Heart right ventricle (tissue), 16 donors: ENCODE measurements around the gene DSP. TPM values are rescaled to one million over a fixed set of nuclear protein-coding genes. Genes with fewer than 3 reads are reported as not detected.

Experiments used
- ATAC-seq, 8 donors: fragments of 200-7000 bp; cut with Tn5 transposase; one replicate each; pipeline ENCODE4 v1.9.1; 2020; ENCODE audit warnings: mild to moderate bottlenecking in 8 of 8, moderate library complexity in 8 of 8, moderate number of reproducible peaks in 1 of 8
- DNase-seq, 2 donors: peaks; one replicate each; pipeline ENCODE4 v3.0.0-alpha.2; 2020
- H3K27ac ChIP-seq, 10 donors: fragments of 200-600 bp; sonication (generic) in 2 of 10; one replicate each; pipeline versions ENCODE4 v1.5.0 to v1.8.0; 2020 to 2022; ENCODE audit warnings: mild to moderate bottlenecking in 3 of 10
- H3K27me3 ChIP-seq, 7 donors: fragments of 200-600 bp; one replicate each; pipeline ENCODE4 v1.8.0; 2021 to 2022; ENCODE audit warnings: mild to moderate bottlenecking in 2 of 7
- H3K36me3 ChIP-seq, 9 donors: fragments of 200-600 bp; sonication (generic) in 1 of 9; one replicate each; pipeline versions ENCODE4 v1.5.0 to v1.8.0; 2020 to 2022; ENCODE audit warnings: mild to moderate bottlenecking in 2 of 9
- H3K4me1 ChIP-seq, 9 donors: fragments of 200-600 bp; sonication (generic) in 1 of 9; one replicate each; pipeline versions ENCODE4 v1.5.0 to v1.8.0; 2020 to 2022; ENCODE audit warnings: mild to moderate bottlenecking in 4 of 9
- H3K4me3 ChIP-seq, 10 donors: fragments of 200-600 bp; sonication (generic) in 2 of 10; one replicate each; pipeline versions ENCODE4 v1.5.0 to v1.8.0; 2020 to 2022; ENCODE audit warnings: mild to moderate bottlenecking in 7 of 10, moderate library complexity in 2 of 10
- H3K9me3 ChIP-seq, 11 donors: fragments of 200-600 bp in 10 of 11; sonication (generic) in 2 of 11; one replicate each; pipeline versions ENCODE4 v1.5.0 to v1.8.0; 2013 to 2022; ENCODE audit warnings: mild to moderate bottlenecking in 2 of 11, control low read depth in 1 of 11, moderate library complexity in 1 of 11
- WGBS, 2 donors: extraction: QIAGEN DNeasy Blood & Tissue Kit; methylation state at CpG; one replicate each; pipeline ENCODE4 v1.1.7; 2013; ENCODE audit warnings: inconsistent platforms in 1 of 2; 5-methylcytosine and 5-hydroxymethylcytosine counted together
- intact Hi-C, 10 donors: fragments of 100-400 bp; cut with DNase I; formaldehyde crosslinking; loops; one replicate each; pipeline versions ENCODE4 v1.11.1 to v1.14.2; 2022
- long read RNA-seq, 3 donors: library from polyadenylated mRNA; unstranded; transcript quantifications; one replicate each; pipeline ENCODE4 v2.0.0, GENCODE V29; 2020 to 2021
- polyA plus RNA-seq, 2 donors: library from polyadenylated mRNA; stranded (reverse); fragments of 200-250 nt; gene quantifications; one replicate each; pipeline ENCODE4 v1.2.3, GENCODE V29; 2013
- total RNA-seq, 10 donors: library from RNA; stranded (reverse); fragmentation: NEBNext Ultra II Directional in 3 of 10; extraction: Animal tissue kit (Norgen Biotek cat#: 25700) in 3 of 10; gene quantifications; one replicate each; pipeline versions ENCODE4 v1.2.1 to v1.2.4, GENCODE V29; 2021 to 2023
- TF ChIP-seq, protein P1 (sequence below), 9 donors: fragments of 200-600 bp; sonication (generic) in 2 of 9; IDR thresholded peaks; one replicate each; pipeline versions ENCODE4 v1.5.0 to v1.8.0; 2021 to 2022; ENCODE audit warnings: antibody characterized with exemption in 9 of 9, mild to moderate bottlenecking in 5 of 9, moderate library complexity in 1 of 9
- donor health status: Arrhythmogenic right ventricular cardiomyopathy.
- donor health status: ischemic (EF 13 %, LVEDD 7.1; RV severe dilation, severe dysfunction).
- donor health status: healthy with polysubstance abuse.
- donor health status: DM: no; HTN: yes; CAD: no.
- donor health status: DM: no; HTN: no; CAD: no.
- donor health status: ischemic (EF 25% LVEDD 6.9; RV normal size, moderate dysfunction).
- donor health status: ischemic (EF 25% LVEDD 5.7; RV mildly dilated, moderate dysfunction).
- donor health status: healthy.
- donor health status: DM: yes; HTN: yes; CAD: no.
- donor health status: Ischemic cardiomyopathy.
- donor health status: ischemic (EF 35%, LVEDD 5.7; RV mildly dilated, moderate dysfunction).
- donor health status: nonischemic (EF 11% LVEDD 7.7; RV severe dilation, severe dysfunction).
- donor health status: DM: yes; HTN: yes; CAD: no.
- donor health status: PGD.
- donor health status: ischemic (EF 29% LVEDD 5.4; RV normal size, mild dysfunction).
- donor health status: nonischemic (EF 23%, LVEDD 6.1; RV moderate dilation, normal function).

The DSP gene, protein sequence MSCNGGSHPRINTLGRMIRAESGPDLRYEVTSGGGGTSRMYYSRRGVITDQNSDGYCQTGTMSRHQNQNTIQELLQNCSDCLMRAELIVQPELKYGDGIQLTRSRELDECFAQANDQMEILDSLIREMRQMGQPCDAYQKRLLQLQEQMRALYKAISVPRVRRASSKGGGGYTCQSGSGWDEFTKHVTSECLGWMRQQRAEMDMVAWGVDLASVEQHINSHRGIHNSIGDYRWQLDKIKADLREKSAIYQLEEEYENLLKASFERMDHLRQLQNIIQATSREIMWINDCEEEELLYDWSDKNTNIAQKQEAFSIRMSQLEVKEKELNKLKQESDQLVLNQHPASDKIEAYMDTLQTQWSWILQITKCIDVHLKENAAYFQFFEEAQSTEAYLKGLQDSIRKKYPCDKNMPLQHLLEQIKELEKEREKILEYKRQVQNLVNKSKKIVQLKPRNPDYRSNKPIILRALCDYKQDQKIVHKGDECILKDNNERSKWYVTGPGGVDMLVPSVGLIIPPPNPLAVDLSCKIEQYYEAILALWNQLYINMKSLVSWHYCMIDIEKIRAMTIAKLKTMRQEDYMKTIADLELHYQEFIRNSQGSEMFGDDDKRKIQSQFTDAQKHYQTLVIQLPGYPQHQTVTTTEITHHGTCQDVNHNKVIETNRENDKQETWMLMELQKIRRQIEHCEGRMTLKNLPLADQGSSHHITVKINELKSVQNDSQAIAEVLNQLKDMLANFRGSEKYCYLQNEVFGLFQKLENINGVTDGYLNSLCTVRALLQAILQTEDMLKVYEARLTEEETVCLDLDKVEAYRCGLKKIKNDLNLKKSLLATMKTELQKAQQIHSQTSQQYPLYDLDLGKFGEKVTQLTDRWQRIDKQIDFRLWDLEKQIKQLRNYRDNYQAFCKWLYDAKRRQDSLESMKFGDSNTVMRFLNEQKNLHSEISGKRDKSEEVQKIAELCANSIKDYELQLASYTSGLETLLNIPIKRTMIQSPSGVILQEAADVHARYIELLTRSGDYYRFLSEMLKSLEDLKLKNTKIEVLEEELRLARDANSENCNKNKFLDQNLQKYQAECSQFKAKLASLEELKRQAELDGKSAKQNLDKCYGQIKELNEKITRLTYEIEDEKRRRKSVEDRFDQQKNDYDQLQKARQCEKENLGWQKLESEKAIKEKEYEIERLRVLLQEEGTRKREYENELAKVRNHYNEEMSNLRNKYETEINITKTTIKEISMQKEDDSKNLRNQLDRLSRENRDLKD (N-terminal part only)
- 100 to 1,000 TPM; 273 to 471 (median 379) TPM for total RNA-seq
- 10 to 100 TPM; 56.5 to 79.1 TPM for polyA plus RNA-seq
- long read RNA-seq, donor 1, full-length matches to known transcripts: 110 of 749 reads
- long read RNA-seq, donor 1, partial matches to known transcripts: 626 of 749 reads
- long read RNA-seq, donor 1, other reads (novel, unspliced or antisense): 13 of 749 reads
- long read RNA-seq, donor 2, full-length matches to known transcripts: 133 of 779 reads
- long read RNA-seq, donor 2, partial matches to known transcripts: 523 of 779 reads
- long read RNA-seq, donor 2, other reads (novel, unspliced or antisense): 123 of 779 reads
- long read RNA-seq, donor 3, full-length matches to known transcripts: 46 of 1,821 reads
- long read RNA-seq, donor 3, partial matches to known transcripts: 1,566 of 1,821 reads
- long read RNA-seq, donor 3, other reads (novel, unspliced or antisense): 209 of 1,821 reads

DNA sequence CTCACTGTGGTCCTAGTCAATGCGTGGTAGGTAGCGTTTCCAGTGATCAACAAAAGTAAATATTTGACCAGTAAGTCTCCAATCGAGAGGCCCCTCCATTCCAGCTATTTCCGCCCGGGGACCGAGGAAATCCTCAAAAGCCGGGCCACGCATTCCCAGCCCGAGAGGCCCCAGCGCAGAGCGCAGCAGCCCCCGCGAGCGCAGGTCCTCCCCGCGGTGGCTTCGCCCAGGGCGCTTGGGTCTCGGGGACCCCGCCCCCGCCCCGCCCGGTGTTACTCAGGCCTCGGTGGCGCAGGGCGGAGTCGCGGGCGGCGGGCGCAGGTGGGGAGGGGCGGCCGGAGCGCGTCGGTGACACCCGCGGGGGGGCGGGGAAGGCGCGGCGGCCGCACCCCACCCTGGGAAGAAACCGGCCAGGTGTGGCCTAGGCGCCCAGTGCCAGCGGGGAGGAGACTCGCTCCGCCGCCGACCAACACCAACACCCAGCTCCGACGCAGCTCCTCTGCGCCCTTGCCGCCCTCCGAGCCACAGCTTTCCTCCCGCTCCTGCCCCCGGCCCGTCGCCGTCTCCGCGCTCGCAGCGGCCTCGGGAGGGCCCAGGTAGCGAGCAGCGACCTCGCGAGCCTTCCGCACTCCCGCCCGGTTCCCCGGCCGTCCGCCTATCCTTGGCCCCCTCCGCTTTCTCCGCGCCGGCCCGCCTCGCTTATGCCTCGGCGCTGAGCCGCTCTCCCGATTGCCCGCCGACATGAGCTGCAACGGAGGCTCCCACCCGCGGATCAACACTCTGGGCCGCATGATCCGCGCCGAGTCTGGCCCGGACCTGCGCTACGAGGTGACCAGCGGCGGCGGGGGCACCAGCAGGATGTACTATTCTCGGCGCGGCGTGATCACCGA, at the start of gene DSP:
Gene DSP (plus strand): TSS at position 497 of the 890 bp plus-strand sequence. CDS start 245 bp downstream, at position 742.
- Histone ChIP-seq H3K9me3 (no peaks in the 10 kb centered on the region), H3K4me1 (peaks cover 0 to 29% (median 15%) of the 10 kb centered on the region in 9 donors), H3K36me3 (no peaks in the 10 kb centered on the region), H3K27me3 (peaks cover 0 to 100% (median 58%) of the 10 kb centered on the region in 7 donors), H3K4me3 (peak within 1 kb of the TSS; percentile 53 to 73 (median 66)), H3K27ac (peak within 1 kb of the TSS; percentile 84 to 93 (median 90))
- TF ChIP-seq, protein P1, sequence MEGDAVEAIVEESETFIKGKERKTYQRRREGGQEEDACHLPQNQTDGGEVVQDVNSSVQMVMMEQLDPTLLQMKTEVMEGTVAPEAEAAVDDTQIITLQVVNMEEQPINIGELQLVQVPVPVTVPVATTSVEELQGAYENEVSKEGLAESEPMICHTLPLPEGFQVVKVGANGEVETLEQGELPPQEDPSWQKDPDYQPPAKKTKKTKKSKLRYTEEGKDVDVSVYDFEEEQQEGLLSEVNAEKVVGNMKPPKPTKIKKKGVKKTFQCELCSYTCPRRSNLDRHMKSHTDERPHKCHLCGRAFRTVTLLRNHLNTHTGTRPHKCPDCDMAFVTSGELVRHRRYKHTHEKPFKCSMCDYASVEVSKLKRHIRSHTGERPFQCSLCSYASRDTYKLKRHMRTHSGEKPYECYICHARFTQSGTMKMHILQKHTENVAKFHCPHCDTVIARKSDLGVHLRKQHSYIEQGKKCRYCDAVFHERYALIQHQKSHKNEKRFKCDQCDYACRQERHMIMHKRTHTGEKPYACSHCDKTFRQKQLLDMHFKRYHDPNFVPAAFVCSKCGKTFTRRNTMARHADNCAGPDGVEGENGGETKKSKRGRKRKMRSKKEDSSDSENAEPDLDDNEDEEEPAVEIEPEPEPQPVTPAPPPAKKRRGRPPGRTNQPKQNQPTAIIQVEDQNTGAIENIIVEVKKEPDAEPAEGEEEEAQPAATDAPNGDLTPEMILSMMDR (IDR thresholded peaks at IDR 0.05): no peak
- ATAC-seq (peak; percentile 62 to 88 (median 74)), DNase-seq (peak; percentile 63 to 76)
- intact Hi-C loops: loop anchor here in 6 of 10 donors (2.0 to 10.0 kb wide), 5 partner anchors 73 to 119 kb away; no protein-coding TSS in a partner anchor
- 1% methylated on average over 100 to 104 of the region's 105 CpGs for WGBS, 2 donors

DNA sequence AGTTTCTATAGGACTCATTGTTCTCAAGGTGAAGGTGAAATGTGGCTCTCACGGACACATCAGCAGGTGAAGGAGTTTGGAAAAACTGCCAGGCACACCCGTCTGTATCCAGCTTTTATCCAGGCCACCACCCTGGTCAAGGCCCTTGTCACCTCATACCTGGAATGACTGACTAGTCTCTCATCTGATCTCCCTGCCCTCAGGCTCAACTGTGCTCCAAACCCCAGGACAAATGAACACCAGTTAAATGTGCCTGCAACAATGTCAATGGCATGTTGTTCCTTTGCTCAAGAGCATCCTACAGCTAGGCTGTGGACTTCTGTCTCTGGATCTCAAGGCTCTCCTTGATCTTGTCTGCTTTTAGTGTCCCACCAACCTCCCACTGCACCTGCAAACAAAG, 47.6 kb upstream of the DSP start:
- H3K27me3 ChIP-seq: peaks cover 0 to 5% (median 0%) of the 10 kb centered on the region in 7 donors
- TF ChIP-seq, protein P1 (IDR thresholded peaks at IDR 0.05): no peak
- intact Hi-C loops: no loop called here
- H3K9me3 ChIP-seq: peaks cover 0 to 9% (median 0%) of the 10 kb centered on the region in 11 donors
- no peak overlapping the region for H3K27ac ChIP-seq
- 79 to 86% methylated on average over 2 of the region's 2 CpGs for WGBS, 2 donors
- ATAC-seq (no peak), DNase-seq (no peak)
- no peaks in the 10 kb centered on the region for H3K36me3 ChIP-seq
- H3K4me3 ChIP-seq: no peak overlapping the region
- no peaks in the 10 kb centered on the region for H3K4me1 ChIP-seq

DNA sequence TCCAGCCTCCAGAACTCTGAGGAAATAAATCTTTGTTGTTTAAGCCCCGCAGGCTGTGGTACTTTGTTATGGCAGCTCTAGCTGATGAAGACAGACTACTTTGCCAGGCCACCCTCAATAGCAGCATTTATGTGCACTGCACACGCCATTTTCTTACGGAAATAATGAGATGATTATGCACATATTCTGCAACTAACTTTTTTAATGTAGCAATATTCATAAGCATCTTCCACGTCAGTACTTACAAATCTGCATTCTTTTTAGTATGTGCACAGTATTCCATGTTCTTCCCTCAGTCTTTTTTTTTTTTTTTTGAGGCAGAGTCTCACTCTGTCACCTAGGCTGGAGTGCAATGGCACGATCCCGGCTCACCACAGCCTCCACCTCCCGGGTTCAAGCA, 46.8 kb upstream of the DSP start:
- Histone ChIP-seq H3K4me3 (no peak overlapping the region), H3K4me1 (no peaks in the 10 kb centered on the region), H3K9me3 (peaks cover 0 to 9% (median 0%) of the 10 kb centered on the region in 11 donors), H3K27me3 (peaks cover 0 to 5% (median 0%) of the 10 kb centered on the region in 7 donors), H3K27ac (no peak overlapping the region), H3K36me3 (no peaks in the 10 kb centered on the region)
- intact Hi-C loops: no loop called here
- TF ChIP-seq, protein P1 (IDR thresholded peaks at IDR 0.05): no peak
- no peak for DNase-seq
- ATAC-seq: no peak
- 90 to 96% methylated on average over 7 of the region's 7 CpGs for WGBS, 2 donors
